GM18526 (cell line): ENCODE data around the gene CTPS2.

Experiments
- POLR2A ChIP-seq: IDR thresholded peaks from 3 replicates; pipeline ENCODE4 v1.6.1; 2011; ENCODE audit not compliant: insufficient read length; ENCODE audit errors: extremely low read depth

Gene CTPS2

GRCh38 chrX:16633754-16634153 lies 78.7 kb downstream of the CTPS2 start:
- no peak for TF ChIP-seq POLR2A

DNA sequence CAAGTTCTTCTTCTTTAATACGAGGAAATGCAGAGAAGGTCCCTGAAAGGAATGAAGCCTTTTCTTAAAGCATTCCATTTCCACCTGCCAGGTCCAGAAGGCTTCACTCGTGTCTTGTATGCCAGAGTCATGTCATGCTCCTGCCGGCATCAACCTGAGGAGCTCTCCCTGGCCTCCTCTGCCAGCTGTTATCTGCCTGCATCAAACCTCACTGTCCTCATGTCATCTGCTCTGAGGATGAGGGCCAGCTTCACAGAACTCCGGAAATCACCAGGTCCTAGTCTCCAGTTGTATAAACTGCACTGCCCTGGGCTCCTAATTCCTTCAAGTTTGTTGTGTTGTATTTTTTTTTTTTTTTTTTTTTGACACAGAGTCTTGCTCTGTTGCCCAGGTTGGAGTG lies 82.6 kb downstream of the CTPS2 start:
- no peak for TF ChIP-seq POLR2A

DNA sequence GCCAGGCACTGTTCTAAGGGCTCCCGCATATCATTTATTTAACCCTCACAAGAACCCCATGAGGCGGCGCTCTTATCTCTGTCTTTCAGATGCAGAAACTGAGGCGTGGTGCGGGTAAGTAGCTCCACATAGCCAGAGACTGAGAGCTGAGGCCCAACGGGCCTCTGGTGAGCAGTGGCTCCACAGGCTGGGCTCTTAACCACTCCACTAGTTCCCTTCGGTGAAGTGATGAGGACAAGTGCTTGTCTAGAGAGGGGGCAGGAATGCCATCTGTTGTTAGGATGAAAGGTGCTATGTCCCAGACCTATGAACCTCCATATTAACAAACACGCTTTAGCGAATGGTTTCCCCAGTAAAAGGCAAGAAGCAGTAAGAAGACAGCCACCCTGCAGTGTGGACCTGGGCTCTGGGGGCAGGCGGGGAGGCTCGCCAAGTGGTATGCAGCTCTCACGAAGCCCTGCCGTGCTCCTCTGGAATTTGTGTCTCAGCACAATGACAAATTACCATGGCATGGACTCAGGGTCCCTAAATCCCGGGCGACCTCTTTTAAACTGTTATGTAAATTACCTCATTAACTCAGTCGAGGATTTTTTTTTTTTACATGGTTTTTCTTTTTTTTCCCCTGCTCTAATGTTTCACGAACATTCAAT lies 83.4 kb downstream of the CTPS2 start:
- TF ChIP-seq POLR2A, result no peak

GRCh38 chrX:16619024-16619423 lies 93.4 kb downstream of the CTPS2 start:
- TF ChIP-seq POLR2A, result no peak

- TF ChIP-seq POLR2A, result no peak
These were observed 94.0 kb downstream of the CTPS2 start for GRCh38 chrX:16618422-16618821.

GRCh38 chrX:16617382-16617781 lies 95.1 kb downstream of the CTPS2 start:
- TF ChIP-seq POLR2A, result no peak

GRCh38 chrX:16612257-16612897 lies 100.1 kb downstream of the CTPS2 start:
- TF ChIP-seq POLR2A, result no peak

DNA sequence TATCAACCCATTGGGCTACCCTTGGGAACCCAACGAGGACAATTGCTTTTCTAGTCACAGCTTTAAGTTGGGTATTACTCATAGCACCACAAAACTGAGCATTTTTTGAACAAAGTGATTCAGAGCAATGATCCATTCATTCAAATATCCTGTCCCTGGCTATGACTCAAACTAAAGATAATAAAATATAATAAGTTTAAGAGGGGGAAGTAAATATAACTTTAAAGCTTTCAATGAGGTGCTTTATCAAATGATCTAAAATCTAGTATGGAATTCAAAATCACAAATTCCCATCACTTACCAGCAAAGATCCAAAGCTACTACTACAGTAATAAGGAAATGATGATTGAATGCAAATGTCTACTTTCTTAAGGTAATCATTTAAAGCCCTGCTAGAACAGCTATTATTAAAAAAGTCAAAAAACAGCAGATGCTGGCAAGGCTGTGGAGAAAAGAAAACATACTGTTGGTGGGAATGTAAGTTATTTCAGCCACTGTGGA lies 102.3 kb downstream of the CTPS2 start:
- no peak for TF ChIP-seq POLR2A

- TF ChIP-seq POLR2A, result no peak
These were observed 106.2 kb downstream of the CTPS2 start for GRCh38 chrX:16606142-16606720.

GRCh38 chrX:16604337-16604736 lies 108.1 kb downstream of the CTPS2 start:
- no peak for TF ChIP-seq POLR2A

DNA sequence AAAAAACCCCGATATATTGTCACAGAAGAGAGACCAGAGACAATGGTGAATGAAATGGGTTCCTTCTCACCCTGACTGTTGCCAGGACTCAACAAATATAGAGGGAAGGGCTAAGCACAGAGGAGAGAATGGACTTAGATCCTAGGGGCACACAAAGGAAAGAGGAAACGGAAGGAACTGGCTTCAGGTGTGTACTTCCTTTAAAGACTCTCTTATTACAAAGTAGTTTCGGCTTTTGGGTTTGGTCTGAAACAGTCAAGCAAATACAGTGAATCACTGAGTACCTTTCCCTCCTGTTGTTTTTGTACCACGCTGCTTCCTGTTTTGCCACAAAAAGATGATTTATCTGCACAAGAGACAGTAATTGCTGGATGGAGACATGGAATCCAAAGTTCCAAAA lies 108.6 kb downstream of the CTPS2 start:
- no peak for TF ChIP-seq POLR2A

DNA sequence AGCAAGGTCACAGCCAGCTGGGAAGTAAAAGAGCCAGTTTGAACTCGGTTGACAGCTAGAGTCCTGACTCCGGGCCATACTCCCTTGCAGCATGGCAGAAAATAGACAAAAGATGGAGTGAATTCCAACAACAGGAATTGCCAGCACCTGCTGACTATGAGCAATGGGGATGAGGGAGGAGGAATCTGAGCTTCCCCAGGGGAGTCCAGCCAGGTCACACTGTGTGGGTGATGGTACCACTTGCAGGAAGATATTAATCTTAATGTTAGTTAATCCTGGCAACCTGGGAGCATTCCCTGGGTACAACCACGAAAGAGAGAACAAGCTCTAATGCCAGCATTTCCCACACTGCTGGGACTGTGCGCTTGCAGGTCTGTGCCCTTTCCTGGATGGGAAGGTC lies 110.6 kb downstream of the CTPS2 start:
- TF ChIP-seq POLR2A, result no peak

- TF ChIP-seq POLR2A, result no peak
These were observed 118.0 kb downstream of the CTPS2 start for GRCh38 chrX:16594490-16594889.

GRCh38 chrX:16593801-16594200 lies 118.7 kb downstream of the CTPS2 start:
- no peak for TF ChIP-seq POLR2A

- TF ChIP-seq POLR2A, result no peak
These were observed 120.2 kb downstream of the CTPS2 start for GRCh38 chrX:16592194-16592770.

DNA sequence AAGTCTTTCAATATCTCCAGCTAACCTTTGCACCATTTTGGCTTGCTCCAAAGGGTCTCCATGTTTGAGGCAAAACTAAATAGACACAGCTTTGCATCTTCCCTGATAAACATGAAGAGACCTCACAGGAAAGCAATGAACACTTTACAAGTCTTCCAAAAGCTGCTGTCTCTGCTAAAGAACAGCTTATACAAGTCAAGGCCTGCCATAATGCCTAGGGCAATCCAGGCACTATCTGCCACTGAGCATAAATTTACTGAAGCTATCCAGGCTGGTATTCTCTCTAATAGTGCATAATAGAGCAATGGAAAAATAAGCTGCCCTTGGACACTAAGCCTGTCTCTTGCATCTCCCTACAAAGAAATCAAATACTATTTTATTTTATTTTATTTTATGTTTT lies 122.6 kb downstream of the CTPS2 start:
- TF ChIP-seq POLR2A, result no peak
